T-helper 2 cell (primary cell): ENCODE measurements around the gene HJV.

Experiments used
- DNase-seq, 5 experiments: peaks; one replicate each; pipeline versions ENCODE4 v3.0.0 to v3.0.0-alpha.2; 2012 to 2022

Gene HJV

GRCh38 chr1:146020058-146021049 is 1.2 kb downstream of the HJV start:
- DNase-seq, result no peak

GRCh38 chr1:146019231-146020057 is 2.1 kb downstream of the HJV start:
- no peak for DNase-seq

GRCh38 chr1:146016891-146017290 is 4.6 kb downstream of the HJV start:
- DNase-seq, result no peak

- no peak for DNase-seq
These were observed 8.0 kb downstream of the HJV start for GRCh38 chr1:146013559-146013922.

DNA sequence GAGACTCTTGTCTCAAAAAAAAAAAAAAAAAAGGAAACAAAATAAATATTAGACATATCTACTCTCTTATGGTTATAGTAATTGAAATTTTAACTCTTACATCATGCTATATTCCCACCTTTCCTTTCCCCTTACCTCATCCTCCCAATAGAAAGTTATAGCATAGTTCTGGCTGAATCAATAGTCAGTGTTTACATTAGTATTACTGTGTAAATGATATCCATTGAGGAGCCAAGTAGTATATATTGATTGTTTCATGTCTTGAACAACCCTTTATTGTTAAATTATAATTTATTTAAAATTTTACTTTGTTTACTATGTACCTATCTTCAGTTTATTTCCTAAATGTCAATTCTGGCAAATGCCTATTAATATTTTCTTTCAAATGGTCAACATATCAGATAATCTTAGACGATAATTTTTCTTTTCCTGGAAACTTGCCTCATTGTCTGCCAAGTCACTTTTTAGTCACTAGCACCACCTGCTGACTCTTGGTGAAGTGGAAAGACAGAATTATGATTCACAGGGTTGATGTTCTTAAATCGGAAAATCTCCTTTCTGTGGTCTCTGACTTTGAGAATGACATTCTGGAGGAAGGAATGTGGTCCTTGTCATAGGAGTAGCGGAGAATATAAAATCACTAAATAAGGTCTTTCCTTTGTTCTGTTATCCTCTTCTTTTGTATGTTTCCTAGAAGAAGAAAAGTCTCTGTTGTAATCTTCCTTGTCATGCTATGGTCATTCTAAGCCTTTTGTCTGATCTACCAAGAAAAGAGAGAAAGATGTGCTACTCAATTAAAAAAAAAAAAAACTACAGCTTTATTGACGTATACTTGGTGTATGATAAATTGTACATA is 8.6 kb downstream of the HJV start:
- DNase-seq, result peak in 3 of 5 experiments; percentile 29 to 68 (median 53)

GRCh38 chr1:146010126-146010738 is 11.3 kb downstream of the HJV start:
- no peak for DNase-seq

- no peak for DNase-seq
These were observed 13.9 kb downstream of the HJV start for GRCh38 chr1:146007489-146008133.

DNA sequence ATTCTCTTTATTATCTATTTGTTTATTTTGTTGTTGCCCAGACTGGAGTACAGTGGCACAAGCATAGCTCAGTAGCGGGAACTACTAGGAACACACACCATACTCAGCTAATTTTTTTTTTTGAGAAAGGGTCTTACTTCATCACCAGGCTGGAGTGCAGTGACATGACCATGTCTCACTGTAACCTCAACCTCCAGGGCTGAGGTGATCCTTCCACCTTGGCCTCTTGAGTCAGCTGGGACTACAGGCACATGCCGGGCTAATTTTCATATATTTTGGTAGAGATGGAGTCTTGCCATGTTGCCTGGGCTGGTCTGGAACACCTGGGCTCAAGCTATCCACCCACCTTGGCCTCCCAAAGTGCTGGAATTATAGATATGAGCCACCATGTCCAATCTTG is 19.8 kb downstream of the HJV start:
- DNase-seq, result no peak

- peak in 2 of 5 experiments; percentile 44 to 88 for DNase-seq
These were observed 22.1 kb downstream of the HJV start for GRCh38 chr1:145999321-146000024.

- DNase-seq, result no peak
These were observed 23.9 kb downstream of the HJV start for GRCh38 chr1:145997718-145998023.

DNA sequence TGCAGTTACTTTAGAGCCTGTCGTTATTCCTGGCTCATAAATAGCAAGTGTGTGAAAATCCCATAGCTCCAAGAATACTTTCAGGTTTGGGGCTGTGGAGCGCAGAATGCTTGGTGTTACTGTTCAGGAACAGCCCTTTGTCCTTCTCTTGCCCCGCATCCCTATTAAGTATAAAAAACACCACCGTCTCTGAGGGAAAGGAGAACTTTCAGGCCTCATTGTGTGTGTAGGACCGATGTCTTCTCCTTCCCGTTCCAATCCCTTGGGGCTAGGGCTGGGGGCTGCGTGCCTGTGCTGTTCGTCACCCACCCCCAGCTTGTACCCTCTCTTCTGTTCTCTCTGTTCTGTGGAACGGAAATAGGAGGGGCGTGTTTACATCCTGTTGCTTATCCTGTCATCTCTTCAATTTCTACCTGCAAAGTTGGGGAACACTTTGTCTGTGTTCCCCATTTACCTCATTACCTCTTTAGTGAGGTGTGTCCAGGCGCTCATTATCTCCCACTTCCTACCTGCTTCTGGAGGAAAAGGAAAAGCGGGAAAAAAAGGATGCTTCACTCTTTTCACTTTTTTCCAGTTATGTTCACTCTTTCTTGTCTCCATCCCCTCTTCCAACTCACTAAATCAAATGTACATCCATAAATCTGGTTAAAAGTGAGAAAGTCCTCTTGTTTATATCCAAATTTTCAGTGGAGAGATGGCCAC is 24.4 kb downstream of the HJV start:
- DNase-seq, result peak in 4 of 5 experiments; percentile 21 to 92 (median 58)

- peak; percentile 76 to 99 (median 87) for DNase-seq
These were observed 25.0 kb downstream of the HJV start, which contains the start of gene TXNIP for GRCh38 chr1:145996433-145997015. TSS of gene TXNIP (minus strand) at chr1:145996579. CDS start at chr1:145996266, 313 bp downstream.

DNA sequence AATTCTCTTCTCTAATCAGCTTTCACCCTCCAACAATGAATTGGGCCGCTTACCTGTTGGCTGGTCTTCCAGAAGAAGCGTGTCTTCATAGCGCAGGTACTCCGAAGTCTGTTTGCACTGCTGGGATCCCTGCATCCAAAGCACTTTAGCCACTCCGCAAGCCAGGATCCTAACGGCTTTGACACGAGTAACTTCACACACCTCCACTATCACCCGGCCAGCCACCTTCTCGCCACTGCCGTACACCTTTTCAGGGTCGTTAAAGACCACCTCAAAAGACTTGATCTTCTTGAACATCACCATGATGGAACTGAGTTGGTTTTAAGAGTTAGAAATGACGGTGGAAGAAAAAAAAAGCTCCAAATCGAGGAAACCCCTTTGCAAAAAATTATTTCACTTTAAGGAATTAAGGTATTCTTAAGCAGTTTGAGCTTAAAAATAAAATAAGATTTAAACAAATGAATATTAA is 25.5 kb downstream of the HJV start:
- peak in 1 of 5 experiments; percentile 39 for DNase-seq

DNA sequence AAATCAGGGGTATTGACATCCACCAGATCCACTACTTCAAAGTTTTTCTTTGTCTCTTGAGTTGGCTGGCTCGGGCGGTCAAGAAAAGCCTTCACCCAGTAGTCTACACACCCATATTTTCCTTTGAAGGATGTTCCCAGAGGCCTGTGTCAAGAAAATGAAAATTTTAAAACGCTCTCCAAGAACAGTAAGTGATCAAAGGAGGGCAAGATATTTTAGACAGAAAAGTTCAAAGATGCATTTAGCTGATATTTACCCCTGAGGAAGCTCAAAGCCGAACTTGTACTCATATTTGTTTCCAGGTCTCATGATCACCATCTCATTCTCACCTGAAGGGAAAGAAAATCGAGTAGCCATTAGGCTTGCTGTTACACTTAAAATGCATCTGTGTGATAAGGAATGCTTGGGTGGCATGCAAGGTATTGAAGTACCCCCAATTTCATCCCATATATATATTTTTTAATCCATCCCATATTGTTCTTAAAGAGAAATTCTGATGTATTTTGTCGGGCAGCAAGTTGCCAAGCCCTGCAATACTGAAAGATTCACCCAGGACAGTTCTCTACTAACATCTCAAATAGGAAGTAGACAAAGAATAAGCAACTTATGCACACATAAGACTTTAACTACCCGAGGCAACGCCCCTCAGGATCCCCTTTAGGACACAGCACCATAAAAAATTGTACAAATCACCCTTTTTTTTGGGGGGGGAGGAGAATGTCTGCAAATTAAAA is 26.2 kb downstream of the HJV start:
- DNase-seq, result peak in 1 of 5 experiments; percentile 39

- DNase-seq, result peak in 1 of 5 experiments; percentile 66
These were observed 27.0 kb downstream of the HJV start for GRCh38 chr1:145994391-145995120.

GRCh38 chr1:145993618-145994390 is 27.7 kb downstream of the HJV start:
- no peak for DNase-seq

- DNase-seq, result no peak
These were observed 28.4 kb downstream of the HJV start for GRCh38 chr1:145992958-145993617.
